ENCODE measurements around the gene TBC1D1. TPM values are rescaled to one million over a fixed set of nuclear protein-coding genes. Genes with fewer than 3 reads are reported as not detected.

TBC1D1 gene
- total RNA-seq, 1 experiment from 2014 or later, result 42.6 TPM

DNA sequence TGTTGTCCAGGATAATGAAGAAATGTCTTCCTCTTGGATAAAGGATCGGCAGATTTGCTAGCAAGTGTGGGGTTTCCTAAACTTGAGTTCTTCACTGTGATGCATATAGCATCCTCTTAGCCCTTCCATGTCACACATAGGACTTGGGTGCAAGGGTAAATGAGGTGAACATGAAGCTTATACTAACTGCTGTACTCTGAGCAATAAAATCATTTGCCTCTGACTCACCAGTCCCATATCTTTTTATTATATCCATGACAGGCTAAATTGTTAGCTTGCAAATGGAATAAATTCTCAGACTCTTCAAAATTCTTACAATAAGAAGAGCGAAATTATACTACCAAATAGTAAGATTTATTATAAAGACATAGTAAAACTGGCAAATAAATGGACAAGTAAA lies 14.7 kb upstream of the TBC1D1 start:
- ChIA-PET CTCF (no interaction called here), POLR2A (ENCODE audit: low non-redundant PET) (interaction anchor here (0.6 kb wide), 1 partner anchor 31 kb away, joined by 16 read pairs; no protein-coding TSS in a partner anchor)
- Histone ChIP-seq H3K4me1 (ENCODE audit: insufficient read depth, low read length, poor library complexity, severe bottlenecking) (no peaks in the 10 kb centered on the region), H3K36me3 (ENCODE audit: insufficient read depth, low read length, poor library complexity, severe bottlenecking) (no peaks in the 10 kb centered on the region), H3K27ac (ENCODE audit: low read depth, low read length, poor library complexity, severe bottlenecking) (no peak overlapping the region), H3K27me3 (replicated peaks; ENCODE audit: insufficient read depth, low read depth, low read length, poor library complexity) (no peaks in the 10 kb centered on the region), H3K9me3 (ENCODE audit: low read depth, low read length, poor library complexity, severe bottlenecking) (no peaks in the 10 kb centered on the region), H3K4me3 (ENCODE audit: low read depth, low read length, poor library complexity, severe bottlenecking) (no peak overlapping the region)
- TF ChIP-seq, protein P1, sequence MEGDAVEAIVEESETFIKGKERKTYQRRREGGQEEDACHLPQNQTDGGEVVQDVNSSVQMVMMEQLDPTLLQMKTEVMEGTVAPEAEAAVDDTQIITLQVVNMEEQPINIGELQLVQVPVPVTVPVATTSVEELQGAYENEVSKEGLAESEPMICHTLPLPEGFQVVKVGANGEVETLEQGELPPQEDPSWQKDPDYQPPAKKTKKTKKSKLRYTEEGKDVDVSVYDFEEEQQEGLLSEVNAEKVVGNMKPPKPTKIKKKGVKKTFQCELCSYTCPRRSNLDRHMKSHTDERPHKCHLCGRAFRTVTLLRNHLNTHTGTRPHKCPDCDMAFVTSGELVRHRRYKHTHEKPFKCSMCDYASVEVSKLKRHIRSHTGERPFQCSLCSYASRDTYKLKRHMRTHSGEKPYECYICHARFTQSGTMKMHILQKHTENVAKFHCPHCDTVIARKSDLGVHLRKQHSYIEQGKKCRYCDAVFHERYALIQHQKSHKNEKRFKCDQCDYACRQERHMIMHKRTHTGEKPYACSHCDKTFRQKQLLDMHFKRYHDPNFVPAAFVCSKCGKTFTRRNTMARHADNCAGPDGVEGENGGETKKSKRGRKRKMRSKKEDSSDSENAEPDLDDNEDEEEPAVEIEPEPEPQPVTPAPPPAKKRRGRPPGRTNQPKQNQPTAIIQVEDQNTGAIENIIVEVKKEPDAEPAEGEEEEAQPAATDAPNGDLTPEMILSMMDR (conservative IDR thresholded peaks at IDR 0.05; ENCODE audit: low read depth, low read length), result no peak
- TF ChIP-seq EZH2 (IDR thresholded peaks at IDR 0.05; ENCODE audit: borderline replicate concordance, low read depth, low read length, poor library complexity, severe bottlenecking), result no peak
- intact Hi-C loops (cut with micrococcal nuclease; ENCODE audit: unreplicated experiment), result no loop called here
- no peak for DNase-seq (ENCODE audit: low spot score)
- no TSS peak for BruUV-seq (replicated peaks)

- POLR2A ChIA-PET (ENCODE audit: low non-redundant PET), result no interaction called here
- DNase-seq (ENCODE audit: low spot score), result no peak
- BruUV-seq (replicated peaks), result no TSS peak
- no peaks in the 10 kb centered on the region for H3K4me1 ChIP-seq (ENCODE audit: insufficient read depth, low read length, poor library complexity, severe bottlenecking)
- H3K27ac ChIP-seq (ENCODE audit: low read depth, low read length, poor library complexity, severe bottlenecking), result no peak overlapping the region
- no peaks in the 10 kb centered on the region for H3K9me3 ChIP-seq (ENCODE audit: low read depth, low read length, poor library complexity, severe bottlenecking)
- no peaks in the 10 kb centered on the region for H3K27me3 ChIP-seq (replicated peaks; ENCODE audit: insufficient read depth, low read depth, low read length, poor library complexity)
- H3K36me3 ChIP-seq (ENCODE audit: insufficient read depth, low read length, poor library complexity, severe bottlenecking), result no peaks in the 10 kb centered on the region
- intact Hi-C loops (cut with micrococcal nuclease; ENCODE audit: unreplicated experiment), result no loop called here
- no peak for TF ChIP-seq EZH2 (IDR thresholded peaks at IDR 0.05; ENCODE audit: borderline replicate concordance, low read depth, low read length, poor library complexity, severe bottlenecking)
- TF ChIP-seq, protein P1 (conservative IDR thresholded peaks at IDR 0.05; ENCODE audit: low read depth, low read length), result no peak
- H3K4me3 ChIP-seq (ENCODE audit: low read depth, low read length, poor library complexity, severe bottlenecking), result no peak overlapping the region
- CTCF ChIA-PET, result no interaction called here
Measured at GRCh38 chr4:37879365-37879764, 11.5 kb upstream of the TBC1D1 start.

- ChIA-PET CTCF (no interaction called here), POLR2A (ENCODE audit: low non-redundant PET) (no interaction called here)
- intact Hi-C loops (cut with micrococcal nuclease; ENCODE audit: unreplicated experiment), result no loop called here
- no peak overlapping the region for H3K4me3 ChIP-seq (ENCODE audit: low read depth, low read length, poor library complexity, severe bottlenecking)
- TF ChIP-seq EZH2 (IDR thresholded peaks at IDR 0.05; ENCODE audit: borderline replicate concordance, low read depth, low read length, poor library complexity, severe bottlenecking), result no peak
- TF ChIP-seq, protein P1 (conservative IDR thresholded peaks at IDR 0.05; ENCODE audit: low read depth, low read length), result no peak
- no peaks in the 10 kb centered on the region for H3K36me3 ChIP-seq (ENCODE audit: insufficient read depth, low read length, poor library complexity, severe bottlenecking)
- BruUV-seq (replicated peaks), result no TSS peak
- no peaks in the 10 kb centered on the region for H3K27me3 ChIP-seq (replicated peaks; ENCODE audit: insufficient read depth, low read depth, low read length, poor library complexity)
- no peaks in the 10 kb centered on the region for H3K4me1 ChIP-seq (ENCODE audit: insufficient read depth, low read length, poor library complexity, severe bottlenecking)
- no peak overlapping the region for H3K27ac ChIP-seq (ENCODE audit: low read depth, low read length, poor library complexity, severe bottlenecking)
- no peaks in the 10 kb centered on the region for H3K9me3 ChIP-seq (ENCODE audit: low read depth, low read length, poor library complexity, severe bottlenecking)
- DNase-seq (ENCODE audit: low spot score), result no peak
Measured at GRCh38 chr4:37881811-37882210, 9.1 kb upstream of the TBC1D1 start.
